Measurements from ENCODE around the gene ANKRD24. TPM values are rescaled to one million over a fixed set of nuclear protein-coding genes. Genes with fewer than 3 reads are reported as not detected.
"Not testable (repeated sequence)": the region's sequence is repeated elsewhere in the genome, so short reads cannot be mapped to it uniquely, and the experiment has no call there.

ANKRD24 gene
- total RNA-seq, 1 experiment from 2014 or later = 1.2 TPM

DNA sequence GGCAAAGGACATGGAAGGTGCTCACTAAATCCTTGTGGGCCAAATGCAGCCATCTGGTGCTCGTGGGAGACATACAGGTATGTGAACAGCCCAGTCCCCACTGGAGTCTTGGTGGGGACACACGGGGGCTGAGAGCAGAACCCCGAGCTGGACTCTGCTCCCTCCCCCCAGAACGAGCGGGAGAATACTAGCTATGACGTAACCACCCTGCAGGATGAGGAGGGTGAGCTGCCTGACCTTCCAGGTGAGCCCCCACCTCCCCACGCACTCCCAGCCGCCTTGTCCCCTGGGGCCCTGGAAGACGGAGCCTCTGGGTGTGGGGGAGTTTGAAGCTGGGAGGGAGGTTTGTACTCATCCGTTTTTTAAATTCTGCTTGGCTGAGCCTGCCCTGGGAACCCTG, 33.3 kb downstream of the ANKRD24 start:
- BruUV-seq (replicated peaks) = no TSS peak
- DNase-seq (ENCODE audit: unreplicated experiment) = no peak
- Mint-ChIP-seq H3K27ac (ENCODE audit: low read depth, unreplicated experiment) (no peak overlapping the region), H3K27me3 (ENCODE audit: insufficient read depth, unreplicated experiment) (peaks cover 30% of the 10 kb centered on the region), H3K4me1 (ENCODE audit: insufficient read depth, unreplicated experiment) (no peaks in the 10 kb centered on the region), H3K4me3 (ENCODE audit: unreplicated experiment) (no peak overlapping the region), H3K9me3 (ENCODE audit: unreplicated experiment) (no peaks in the 10 kb centered on the region), H3K36me3 (ENCODE audit: insufficient read depth, unreplicated experiment) (no peaks in the 10 kb centered on the region)
- TF ChIP-seq, protein P1, sequence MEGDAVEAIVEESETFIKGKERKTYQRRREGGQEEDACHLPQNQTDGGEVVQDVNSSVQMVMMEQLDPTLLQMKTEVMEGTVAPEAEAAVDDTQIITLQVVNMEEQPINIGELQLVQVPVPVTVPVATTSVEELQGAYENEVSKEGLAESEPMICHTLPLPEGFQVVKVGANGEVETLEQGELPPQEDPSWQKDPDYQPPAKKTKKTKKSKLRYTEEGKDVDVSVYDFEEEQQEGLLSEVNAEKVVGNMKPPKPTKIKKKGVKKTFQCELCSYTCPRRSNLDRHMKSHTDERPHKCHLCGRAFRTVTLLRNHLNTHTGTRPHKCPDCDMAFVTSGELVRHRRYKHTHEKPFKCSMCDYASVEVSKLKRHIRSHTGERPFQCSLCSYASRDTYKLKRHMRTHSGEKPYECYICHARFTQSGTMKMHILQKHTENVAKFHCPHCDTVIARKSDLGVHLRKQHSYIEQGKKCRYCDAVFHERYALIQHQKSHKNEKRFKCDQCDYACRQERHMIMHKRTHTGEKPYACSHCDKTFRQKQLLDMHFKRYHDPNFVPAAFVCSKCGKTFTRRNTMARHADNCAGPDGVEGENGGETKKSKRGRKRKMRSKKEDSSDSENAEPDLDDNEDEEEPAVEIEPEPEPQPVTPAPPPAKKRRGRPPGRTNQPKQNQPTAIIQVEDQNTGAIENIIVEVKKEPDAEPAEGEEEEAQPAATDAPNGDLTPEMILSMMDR (IDR thresholded peaks at IDR 0.05; ENCODE audit: unreplicated experiment) = no peak
- POLR2A ChIA-PET = no interaction called here
- CTCF ChIA-PET = no interaction called here
- intact Hi-C loops (cut with micrococcal nuclease) = no loop called here

DNA sequence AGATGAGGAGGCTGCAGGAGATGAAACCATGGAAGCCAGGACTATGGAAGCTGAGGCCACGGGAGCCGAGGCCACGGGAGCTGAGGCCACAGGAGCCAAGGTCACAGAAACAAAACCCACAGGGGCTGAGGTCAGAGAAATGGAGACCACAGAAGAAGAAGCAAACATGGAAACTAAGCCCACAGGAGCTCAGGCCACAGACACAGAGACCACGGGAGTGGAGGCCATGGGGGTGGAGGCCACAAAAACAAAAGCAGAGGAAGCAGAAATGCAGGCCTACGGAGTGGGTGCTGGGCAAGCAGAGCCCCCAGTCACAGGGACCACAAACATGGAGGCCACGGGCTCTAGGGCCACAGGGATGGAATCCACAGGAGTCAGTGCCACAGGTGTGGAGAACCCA, 34.4 kb downstream of the ANKRD24 start:
- DNase-seq (ENCODE audit: unreplicated experiment) = no peak
- H3K27me3 Mint-ChIP-seq (ENCODE audit: insufficient read depth, unreplicated experiment) = peaks cover 30% of the 10 kb centered on the region
- H3K4me1 Mint-ChIP-seq (ENCODE audit: insufficient read depth, unreplicated experiment) = no peaks in the 10 kb centered on the region
- CTCF ChIA-PET = interaction anchor here (1.0 to 1.1 kb wide), 2 partner anchors 9 to 12 kb away, joined by 3 to 4 read pairs; no protein-coding TSS in a partner anchor
- H3K4me3 Mint-ChIP-seq (ENCODE audit: unreplicated experiment) = no peak overlapping the region
- H3K9me3 Mint-ChIP-seq (ENCODE audit: unreplicated experiment) = no peaks in the 10 kb centered on the region
- TF ChIP-seq, protein P1 (IDR thresholded peaks at IDR 0.05; ENCODE audit: unreplicated experiment) = no peak
- H3K27ac Mint-ChIP-seq (ENCODE audit: low read depth, unreplicated experiment) = no peak overlapping the region
- H3K36me3 Mint-ChIP-seq (ENCODE audit: insufficient read depth, unreplicated experiment) = no peaks in the 10 kb centered on the region
- POLR2A ChIA-PET = interaction anchor here (1.0 kb wide), 1 partner anchor 15 kb away, joined by 3 read pairs; no protein-coding TSS in a partner anchor
- intact Hi-C loops (cut with micrococcal nuclease) = no loop called here
- no TSS peak for BruUV-seq (replicated peaks)

- intact Hi-C loops (cut with micrococcal nuclease) = no loop called here
- Mint-ChIP-seq H3K9me3 (ENCODE audit: unreplicated experiment) (no peaks in the 10 kb centered on the region), H3K27me3 (ENCODE audit: insufficient read depth, unreplicated experiment) (peaks cover 22% of the 10 kb centered on the region), H3K4me3 (ENCODE audit: unreplicated experiment) (no peak overlapping the region), H3K4me1 (ENCODE audit: insufficient read depth, unreplicated experiment) (no peaks in the 10 kb centered on the region), H3K27ac (ENCODE audit: low read depth, unreplicated experiment) (no peak overlapping the region), H3K36me3 (ENCODE audit: insufficient read depth, unreplicated experiment) (no peaks in the 10 kb centered on the region)
- ChIA-PET POLR2A (interaction anchor here (1.0 kb wide), 1 partner anchor 16 kb away, joined by 3 read pairs; no protein-coding TSS in a partner anchor), CTCF (interaction anchor here (0.6 to 1.0 kb wide), 2 partner anchors 10 to 183 kb away, joined by 3 read pairs; partner anchors contain the start of gene SH3GL1)
- TF ChIP-seq, protein P1 (IDR thresholded peaks at IDR 0.05; ENCODE audit: unreplicated experiment) = no peak
- no TSS peak for BruUV-seq (replicated peaks)
- DNase-seq (ENCODE audit: unreplicated experiment) = no peak
These were observed 35.2 kb downstream of the ANKRD24 start for GRCh38 chr19:4217429-4218264.

DNA sequence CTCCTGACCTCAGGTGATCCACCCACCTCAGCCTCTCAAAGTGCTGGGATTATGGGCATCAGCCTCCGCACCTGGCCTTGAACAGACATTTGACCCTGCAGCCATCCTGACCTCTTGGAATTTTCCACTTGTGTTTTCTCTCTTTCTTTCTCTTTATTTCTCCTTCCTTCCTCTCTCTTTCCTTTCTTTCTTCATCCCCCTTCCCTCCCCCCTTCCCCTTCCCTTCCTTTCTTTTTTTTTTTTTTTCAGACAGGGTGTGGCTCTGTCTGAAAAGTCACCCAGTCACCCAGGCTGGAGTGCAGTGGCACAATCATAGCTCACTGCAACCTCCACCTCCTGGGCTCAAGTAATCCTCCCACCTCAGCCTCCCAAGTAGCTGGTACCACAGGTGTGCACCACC, 36.0 kb downstream of the ANKRD24 start:
- H3K27me3 Mint-ChIP-seq (ENCODE audit: insufficient read depth, unreplicated experiment) = peaks cover 13% of the 10 kb centered on the region
- H3K4me1 Mint-ChIP-seq (ENCODE audit: insufficient read depth, unreplicated experiment); H3K9me3 Mint-ChIP-seq (ENCODE audit: unreplicated experiment); H3K4me3 Mint-ChIP-seq (ENCODE audit: unreplicated experiment); H3K27ac Mint-ChIP-seq (ENCODE audit: low read depth, unreplicated experiment); DNase-seq (ENCODE audit: unreplicated experiment); H3K36me3 Mint-ChIP-seq (ENCODE audit: insufficient read depth, unreplicated experiment); CTCF ChIA-PET; intact Hi-C loops (cut with micrococcal nuclease); BruUV-seq (replicated peaks); POLR2A ChIA-PET: not testable (repeated sequence)

Measured in MCF 10A (cell line).